Stomach (tissue), 4 donors: ENCODE measurements around the gene ATG10.
"Not testable (repeated sequence)": the region's sequence is repeated elsewhere in the genome, so short reads cannot be mapped to it uniquely, and the experiment has no call there.

Experiments
- EP300 ChIP-seq: sonication (generic); formaldehyde crosslinking; IDR thresholded peaks from one replicate; pipeline ENCODE4 v1.6.1; 2017; ENCODE audit warnings: antibody characterized with exemption
- POLR2A ChIP-seq, 4 donors: fragments of 450-650 bp; IDR thresholded peaks; one replicate each; pipeline ENCODE4 v1.6.1; 2016; ENCODE audit warnings: antibody characterized with exemption in 4 of 4, control low read depth in 2 of 4, mild to moderate bottlenecking in 1 of 4, moderate library complexity in 1 of 4
- POLR2AphosphoS5 ChIP-seq, 3 donors: sonication (generic); formaldehyde crosslinking; IDR thresholded peaks; one replicate each; pipeline ENCODE4 v1.6.1; 2016; ENCODE audit warnings: antibody characterized with exemption in 3 of 3
- TF ChIP-seq, protein P1 (sequence below), 7 experiments: fragments of 450-650 bp in 4 of 7; fragments of 200-600 bp in 3 of 7; sonication (generic) in 3 of 7; IDR thresholded peaks; one replicate each; pipeline ENCODE4 v1.5.1; 2016 to 2019; ENCODE audit warnings: antibody characterized with exemption in 7 of 7, control low read depth in 2 of 7, mild to moderate bottlenecking in 1 of 7

DNA sequence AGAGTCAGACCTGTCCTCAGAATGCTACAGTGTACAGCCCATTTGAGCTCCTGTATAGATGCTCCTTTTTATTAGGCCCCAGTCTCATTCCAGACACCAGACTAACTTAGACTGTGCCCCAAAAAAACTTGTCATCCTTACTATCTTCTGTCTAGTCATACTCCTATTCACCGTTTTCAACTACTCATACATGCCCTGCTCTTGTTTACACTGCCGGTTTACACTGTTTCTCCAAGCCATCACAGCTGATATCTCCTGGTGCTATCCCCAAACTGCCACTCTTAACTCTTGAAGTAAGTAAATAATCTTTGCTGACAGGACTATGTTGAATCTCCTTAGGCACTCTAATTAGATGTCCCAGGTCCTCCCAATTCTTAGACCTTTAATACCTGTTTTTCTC lies 13.7 kb upstream of the ATG10 start:
- TF ChIP-seq POLR2A (IDR thresholded peaks at IDR 0.05); EP300; POLR2AphosphoS5 (IDR thresholded peaks at IDR 0.05): not testable (repeated sequence)
- TF ChIP-seq, protein P1, sequence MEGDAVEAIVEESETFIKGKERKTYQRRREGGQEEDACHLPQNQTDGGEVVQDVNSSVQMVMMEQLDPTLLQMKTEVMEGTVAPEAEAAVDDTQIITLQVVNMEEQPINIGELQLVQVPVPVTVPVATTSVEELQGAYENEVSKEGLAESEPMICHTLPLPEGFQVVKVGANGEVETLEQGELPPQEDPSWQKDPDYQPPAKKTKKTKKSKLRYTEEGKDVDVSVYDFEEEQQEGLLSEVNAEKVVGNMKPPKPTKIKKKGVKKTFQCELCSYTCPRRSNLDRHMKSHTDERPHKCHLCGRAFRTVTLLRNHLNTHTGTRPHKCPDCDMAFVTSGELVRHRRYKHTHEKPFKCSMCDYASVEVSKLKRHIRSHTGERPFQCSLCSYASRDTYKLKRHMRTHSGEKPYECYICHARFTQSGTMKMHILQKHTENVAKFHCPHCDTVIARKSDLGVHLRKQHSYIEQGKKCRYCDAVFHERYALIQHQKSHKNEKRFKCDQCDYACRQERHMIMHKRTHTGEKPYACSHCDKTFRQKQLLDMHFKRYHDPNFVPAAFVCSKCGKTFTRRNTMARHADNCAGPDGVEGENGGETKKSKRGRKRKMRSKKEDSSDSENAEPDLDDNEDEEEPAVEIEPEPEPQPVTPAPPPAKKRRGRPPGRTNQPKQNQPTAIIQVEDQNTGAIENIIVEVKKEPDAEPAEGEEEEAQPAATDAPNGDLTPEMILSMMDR (IDR thresholded peaks at IDR 0.05): not testable (repeated sequence)
